AG04450 (cell line): ENCODE data around the gene NRG2. TPM values are rescaled to one million over a fixed set of nuclear protein-coding genes. Genes with fewer than 3 reads are reported as not detected.

Source experiments
- CTCF ChIA-PET: fragments of 300-600, 350-600 bp; formaldehyde crosslinking; extraction: SDS; loops from one replicate; lab custom pipeline; 2022; ENCODE audit warnings: antibody characterized with exemption, inconsistent platforms; lab: Charles Lee
- POLR2A ChIA-PET: fragments of 350-600 bp; formaldehyde crosslinking; extraction: SDS; loops from one replicate; lab custom pipeline; 2021; ENCODE audit warnings: antibody characterized with exemption, inconsistent platforms; lab: Yijun Ruan, JAX
- DNase-seq: peaks from one replicate; pipeline ENCODE4 v3.0.0-alpha.2; 2011; ENCODE audit warnings: low read depth, low spot score
- H3K27ac ChIP-seq: one replicate; pipeline ENCODE4 v1.5.1; 2012; ENCODE audit warnings: low read depth, low read length, control low read depth
- H3K27me3 ChIP-seq: one replicate; pipeline ENCODE4 v1.6.0; 2012; ENCODE audit warnings: low read length; ENCODE audit not compliant: control insufficient read depth, insufficient read depth
- H3K4me3 ChIP-seq: 2 replicates; pipeline ENCODE4 v1.5.1; 2011; ENCODE audit warnings: mild to moderate bottlenecking, low read depth, low read length, control low read depth
- H3K9me3 ChIP-seq: 2 replicates; pipeline ENCODE4 v1.5.1; 2012; ENCODE audit warnings: low read length; ENCODE audit not compliant: control insufficient read depth, insufficient read depth
- polyA plus RNA-seq: library from polyadenylated mRNA; depleted of rRNA; stranded (reverse); fragments of >200 nt; gene quantifications from 2 replicates; pipeline ENCODE4 v1.2.3, GENCODE V29; 2011
- TF ChIP-seq, protein P1 (sequence below): IDR thresholded peaks from 2 replicates; pipeline ENCODE4 v1.5.1; 2011; ENCODE audit warnings: low read depth, low read length, control low read depth, inconsistent platforms

NRG2 gene
- polyA plus RNA-seq, 1 experiment: 0.02 TPM

DNA sequence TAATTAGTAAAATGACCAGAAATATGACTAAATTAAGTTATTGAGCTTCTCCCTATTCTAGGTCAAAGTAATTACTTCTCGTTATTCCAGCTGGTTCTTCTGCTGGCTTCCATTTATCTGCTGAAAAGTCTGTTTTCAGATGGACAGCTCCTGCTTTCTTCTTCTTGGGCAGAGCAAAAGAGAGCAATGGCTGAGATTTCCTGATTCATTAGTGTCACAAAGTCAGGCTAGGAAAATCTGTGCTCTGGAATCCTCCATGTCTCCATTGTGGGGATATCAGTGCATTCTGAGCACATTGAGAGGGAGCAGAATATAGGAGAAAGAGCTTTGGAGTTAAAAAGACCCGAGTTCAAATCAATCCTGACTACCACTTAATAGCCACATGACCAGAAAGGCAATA lies 33.7 kb upstream of the NRG2 start:
- H3K4me3 ChIP-seq: no peak overlapping the region
- H3K27ac ChIP-seq: no peak overlapping the region
- peaks cover 12% of the 10 kb centered on the region for H3K27me3 ChIP-seq
- TF ChIP-seq, protein P1, sequence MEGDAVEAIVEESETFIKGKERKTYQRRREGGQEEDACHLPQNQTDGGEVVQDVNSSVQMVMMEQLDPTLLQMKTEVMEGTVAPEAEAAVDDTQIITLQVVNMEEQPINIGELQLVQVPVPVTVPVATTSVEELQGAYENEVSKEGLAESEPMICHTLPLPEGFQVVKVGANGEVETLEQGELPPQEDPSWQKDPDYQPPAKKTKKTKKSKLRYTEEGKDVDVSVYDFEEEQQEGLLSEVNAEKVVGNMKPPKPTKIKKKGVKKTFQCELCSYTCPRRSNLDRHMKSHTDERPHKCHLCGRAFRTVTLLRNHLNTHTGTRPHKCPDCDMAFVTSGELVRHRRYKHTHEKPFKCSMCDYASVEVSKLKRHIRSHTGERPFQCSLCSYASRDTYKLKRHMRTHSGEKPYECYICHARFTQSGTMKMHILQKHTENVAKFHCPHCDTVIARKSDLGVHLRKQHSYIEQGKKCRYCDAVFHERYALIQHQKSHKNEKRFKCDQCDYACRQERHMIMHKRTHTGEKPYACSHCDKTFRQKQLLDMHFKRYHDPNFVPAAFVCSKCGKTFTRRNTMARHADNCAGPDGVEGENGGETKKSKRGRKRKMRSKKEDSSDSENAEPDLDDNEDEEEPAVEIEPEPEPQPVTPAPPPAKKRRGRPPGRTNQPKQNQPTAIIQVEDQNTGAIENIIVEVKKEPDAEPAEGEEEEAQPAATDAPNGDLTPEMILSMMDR: no peak
- no peak for DNase-seq
- H3K9me3 ChIP-seq: no peaks in the 10 kb centered on the region
- ChIA-PET CTCF (interaction anchor here (0.6 to 11.0 kb wide), 5 partner anchors 31 to 78 kb away, joined by 3 to 161 read pairs (median 3); no protein-coding TSS in a partner anchor), POLR2A (no interaction called here)

DNA sequence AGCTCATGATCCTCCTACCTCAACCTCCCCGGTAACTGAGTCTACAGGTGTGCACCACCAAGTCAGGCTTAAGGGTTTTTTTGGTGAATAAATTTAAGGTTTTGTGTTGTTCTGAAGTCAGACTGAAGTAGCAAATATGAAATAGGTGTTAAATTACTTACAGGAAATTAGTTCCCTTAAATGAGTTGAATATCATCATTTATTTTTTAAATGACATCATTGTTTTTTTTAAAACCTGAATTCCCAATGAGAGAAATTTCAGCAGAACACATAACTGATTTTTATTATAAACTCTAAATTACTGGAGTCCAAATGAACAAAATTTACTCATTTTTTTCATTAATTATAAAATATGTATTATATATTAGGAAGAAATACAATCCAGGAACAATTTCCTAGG lies 33.0 kb upstream of the NRG2 start:
- no peak for DNase-seq
- ChIA-PET POLR2A (no interaction called here), CTCF (interaction anchor here (0.7 to 11.0 kb wide), 5 partner anchors 9 to 79 kb away, joined by 3 to 161 read pairs (median 5); no protein-coding TSS in a partner anchor)
- Histone ChIP-seq H3K9me3 (no peaks in the 10 kb centered on the region), H3K4me3 (no peak overlapping the region), H3K27me3 (peaks cover 13% of the 10 kb centered on the region), H3K27ac (no peak overlapping the region)
- TF ChIP-seq, protein P1: no peak

DNA sequence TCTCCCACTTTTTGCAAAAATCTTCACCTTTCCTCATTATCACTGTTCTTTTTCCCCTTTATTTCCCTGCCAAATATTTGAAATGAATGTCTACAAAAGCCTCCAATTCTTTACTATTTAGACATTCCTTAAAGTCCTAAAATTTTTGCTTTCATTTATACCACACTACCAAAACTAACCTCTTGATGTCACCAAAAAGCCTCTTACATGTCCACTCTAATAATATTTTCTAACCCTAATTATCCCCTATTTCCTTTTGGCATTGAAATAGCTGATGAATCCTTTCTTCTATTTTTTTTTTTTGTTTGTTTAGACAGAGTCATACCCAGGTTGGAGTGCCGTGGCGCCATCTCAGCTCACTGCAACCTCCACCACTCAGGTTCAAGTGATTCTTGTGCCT lies 32.3 kb upstream of the NRG2 start:
- ChIA-PET POLR2A (no interaction called here), CTCF (interaction anchor here (0.7 to 11.0 kb wide), 6 partner anchors 9 to 80 kb away, joined by 3 to 161 read pairs (median 6); no protein-coding TSS in a partner anchor)
- peaks cover 13% of the 10 kb centered on the region for H3K27me3 ChIP-seq
- no peak for DNase-seq
- TF ChIP-seq, protein P1: peak; percentile 24
- H3K4me3 ChIP-seq: no peak overlapping the region
- H3K9me3 ChIP-seq: no peaks in the 10 kb centered on the region
- H3K27ac ChIP-seq: no peak overlapping the region

DNA sequence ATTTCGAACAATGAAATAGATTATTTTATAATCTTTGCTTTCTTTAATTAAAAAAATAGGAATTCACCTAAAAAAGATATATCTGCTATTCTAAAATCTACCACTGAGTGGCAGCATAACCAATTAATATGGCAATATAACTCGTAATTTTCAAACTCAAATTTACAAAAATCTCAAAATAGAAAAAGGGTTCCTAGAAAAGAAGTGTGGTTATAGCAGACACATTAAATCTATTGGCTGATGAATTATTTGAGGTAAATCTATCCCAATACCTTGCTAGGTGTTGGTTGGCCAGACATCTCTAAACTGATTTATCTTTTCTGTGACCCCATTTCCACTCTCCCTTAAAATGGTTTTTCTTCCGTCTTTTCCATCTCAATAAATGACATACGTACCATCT lies 30.2 kb upstream of the NRG2 start:
- TF ChIP-seq, protein P1: peak; percentile 49
- H3K9me3 ChIP-seq: no peaks in the 10 kb centered on the region
- H3K4me3 ChIP-seq: no peak overlapping the region
- no peak for DNase-seq
- H3K27ac ChIP-seq: no peak overlapping the region
- H3K27me3 ChIP-seq: peaks cover 10% of the 10 kb centered on the region
- ChIA-PET CTCF (interaction anchor here (0.7 to 11.0 kb wide), 17 partner anchors 12 to 286 kb away, joined by 3 to 161 read pairs (median 5); no protein-coding TSS in a partner anchor), POLR2A (no interaction called here)

DNA sequence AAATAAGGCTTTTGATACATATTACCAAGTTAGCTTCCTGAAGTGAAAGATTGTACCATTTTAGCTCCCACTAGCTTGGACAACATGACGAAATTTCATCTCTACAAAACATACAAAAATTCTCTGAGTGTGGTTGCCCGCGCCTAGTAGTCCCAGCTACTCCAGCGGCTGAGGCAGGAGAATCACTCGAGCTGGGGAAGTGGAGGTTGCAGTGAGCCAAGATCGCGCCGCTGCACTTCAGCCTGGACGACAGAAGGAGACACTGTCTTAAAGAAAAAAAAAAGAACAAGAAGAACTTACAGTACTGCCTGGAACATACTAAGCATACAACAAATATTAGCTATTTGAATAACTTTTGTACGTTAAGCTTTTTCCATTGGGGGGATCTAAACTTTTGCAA lies 29.7 kb upstream of the NRG2 start:
- Histone ChIP-seq H3K27ac (no peak overlapping the region), H3K27me3 (peaks cover 10% of the 10 kb centered on the region), H3K4me3 (no peak overlapping the region), H3K9me3 (no peaks in the 10 kb centered on the region)
- DNase-seq: no peak
- TF ChIP-seq, protein P1: no peak
- ChIA-PET CTCF (interaction anchor here (0.6 to 11.0 kb wide), 22 partner anchors 8 to 286 kb away, joined by 3 to 161 read pairs (median 4); no protein-coding TSS in a partner anchor), POLR2A (no interaction called here)
